GM12892 (cell line): ENCODE data around the gene DEFB127.

Experiments used
- POLR2A ChIP-seq: IDR thresholded peaks from 2 replicates; pipeline ENCODE4 v1.6.1; 2011; ENCODE audit warnings: low read depth, low read length, control low read depth
- POLR2AphosphoS5 ChIP-seq: IDR thresholded peaks from 2 replicates; pipeline ENCODE4 v1.6.1; 2011; ENCODE audit warnings: low read depth, low read length, control low read depth

DNA sequence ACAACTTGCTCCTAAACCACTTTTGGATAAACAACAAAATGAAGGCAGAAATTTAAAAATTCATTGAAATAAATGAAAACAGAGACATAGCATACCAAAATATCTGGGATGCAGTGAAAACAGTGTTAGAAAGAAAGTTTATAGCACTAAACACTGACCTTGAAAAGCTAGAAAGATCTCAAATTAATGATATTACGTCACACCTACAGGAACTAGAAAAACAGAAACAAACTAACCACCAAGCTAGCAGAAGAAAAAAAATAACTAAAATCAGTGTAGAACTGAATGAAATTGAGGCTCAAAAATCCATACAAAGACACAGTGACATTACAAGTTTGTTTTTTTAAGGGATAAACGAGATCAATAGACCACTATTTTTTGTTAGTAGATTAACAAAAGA is 27.0 kb downstream of the DEFB127 start:
- TF ChIP-seq POLR2A, result no peak
- no peak for TF ChIP-seq POLR2AphosphoS5
